ENCODE results near the gene HUS1B.
A peak's percentile ranks its signal among the peaks of the same experiment; 100 is the strongest.
"Not testable (repeated sequence)": the region's sequence is repeated elsewhere in the genome, so short reads cannot be mapped to it uniquely, and the experiment has no call there.

The HUS1B gene

DNA sequence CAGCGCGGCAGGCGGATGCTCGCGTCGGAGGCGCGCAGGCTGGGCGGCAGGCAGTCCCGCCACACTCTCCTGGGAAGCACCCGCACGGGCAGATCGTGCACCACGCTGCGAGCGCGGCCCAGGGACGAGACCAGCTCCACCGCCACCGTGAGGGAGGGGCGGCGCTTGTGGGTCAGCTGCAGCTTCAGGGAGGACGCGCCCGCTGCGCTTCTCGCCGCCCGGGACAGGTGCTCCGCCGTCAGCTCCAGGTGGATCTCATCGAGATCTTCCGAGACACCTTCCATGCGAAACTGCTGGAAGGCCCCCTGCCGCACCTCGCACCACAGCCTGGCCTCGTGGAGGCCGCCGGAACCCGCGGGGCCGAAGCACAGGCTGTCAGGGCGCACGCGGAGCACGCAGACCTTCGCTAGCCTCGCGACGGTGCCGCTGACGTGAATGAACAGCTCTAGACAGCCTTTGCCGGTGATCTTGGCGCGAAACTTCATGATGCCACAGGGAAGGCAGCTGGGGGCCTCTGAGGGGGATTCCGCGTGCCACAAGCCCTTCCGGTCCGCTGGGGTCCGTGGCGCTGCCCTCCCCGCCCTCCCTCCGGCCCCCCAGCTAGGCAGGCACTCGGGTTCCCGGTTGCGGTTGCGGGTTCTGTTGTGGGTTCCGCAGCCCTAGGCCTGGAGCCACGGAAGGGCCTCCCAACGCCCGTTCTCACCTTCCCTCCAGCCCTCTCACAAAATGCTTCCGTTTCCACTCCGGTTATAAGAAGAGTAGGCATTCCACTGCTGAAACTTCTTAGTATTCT is at the start of gene HUS1B:
HUS1B (minus strand) TSS at position 641 of the 793 bp plus-strand sequence; CDS start at position 485, 156 bp downstream.
- DNase-seq, result no peak

DNA sequence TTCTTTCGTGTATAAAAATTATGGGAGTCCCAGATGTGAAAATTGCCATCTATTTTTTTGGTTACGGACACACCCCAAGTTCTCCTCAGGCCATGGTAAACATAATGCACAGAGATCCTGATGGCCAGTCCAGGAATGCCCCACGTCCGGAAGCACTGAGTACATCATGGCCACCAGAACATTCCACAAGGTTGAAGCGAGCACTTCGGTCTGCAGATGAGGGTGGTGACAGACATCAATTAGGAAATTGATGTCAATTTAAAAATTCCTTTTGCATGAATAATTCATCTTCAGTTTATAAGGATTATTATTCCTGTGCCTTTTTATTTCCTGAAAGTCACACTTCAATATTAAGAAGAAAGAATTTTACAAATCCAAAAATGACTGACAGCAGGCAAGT is 49.2 kb upstream of the HUS1B start:
- no peak for DNase-seq

DNA sequence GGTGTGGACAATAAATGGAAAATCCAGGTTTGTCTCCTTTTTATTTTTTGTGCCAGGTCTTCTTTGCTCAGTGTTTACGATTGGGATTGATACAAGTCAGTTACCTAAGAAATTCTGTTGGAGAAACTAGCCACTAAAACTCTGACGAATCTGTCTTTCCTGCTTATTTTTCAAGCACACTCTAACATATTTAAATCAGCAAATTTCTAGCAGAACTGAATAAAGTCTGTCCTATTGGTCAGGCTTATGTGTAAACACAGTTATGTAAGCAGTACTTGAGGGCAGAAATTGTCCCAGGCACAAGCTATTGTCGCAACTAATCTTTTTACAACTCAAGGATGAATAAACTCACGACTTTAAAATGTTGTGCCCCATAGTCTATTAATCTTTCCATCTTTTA is 48.1 kb upstream of the HUS1B start:
- no peak for DNase-seq

DNA sequence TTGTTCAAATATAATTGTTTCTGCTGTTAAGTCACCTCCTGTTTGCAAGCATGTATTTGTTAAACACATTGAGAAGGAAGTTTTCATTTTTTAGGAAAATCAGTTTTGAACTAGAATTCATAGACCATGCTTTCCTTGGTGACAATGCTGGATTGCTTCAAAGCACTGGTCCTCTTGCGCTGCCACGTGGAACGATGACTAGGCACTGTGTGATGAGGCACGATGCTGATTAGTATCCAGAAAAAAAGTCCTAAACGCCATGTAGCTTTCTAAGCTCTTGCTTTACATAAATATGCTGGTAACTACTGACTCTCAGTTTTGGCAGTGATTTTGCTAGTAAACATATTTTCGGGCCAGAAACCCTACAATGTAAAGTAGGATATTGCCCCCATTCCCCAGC is 47.1 kb upstream of the HUS1B start:
- no peak for DNase-seq

DNA sequence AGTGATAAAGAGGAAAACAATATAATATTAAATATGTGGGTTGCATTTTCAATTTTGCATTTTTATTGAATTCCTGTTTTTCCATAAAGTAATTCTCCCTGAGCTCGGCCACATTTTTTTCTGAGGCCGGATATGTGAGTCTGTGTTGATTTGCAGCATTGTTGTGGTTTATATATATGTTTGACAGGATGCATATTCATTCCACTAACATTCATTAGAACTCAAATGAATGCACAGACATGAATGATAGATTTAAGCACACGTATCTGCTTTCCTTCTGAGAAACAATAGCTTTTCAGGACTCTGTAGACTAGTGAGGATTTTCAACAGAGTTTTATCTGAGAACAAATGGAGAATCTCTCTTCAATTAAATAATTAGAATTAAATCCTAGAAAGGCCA is 46.7 kb upstream of the HUS1B start:
- no peak for DNase-seq

DNA sequence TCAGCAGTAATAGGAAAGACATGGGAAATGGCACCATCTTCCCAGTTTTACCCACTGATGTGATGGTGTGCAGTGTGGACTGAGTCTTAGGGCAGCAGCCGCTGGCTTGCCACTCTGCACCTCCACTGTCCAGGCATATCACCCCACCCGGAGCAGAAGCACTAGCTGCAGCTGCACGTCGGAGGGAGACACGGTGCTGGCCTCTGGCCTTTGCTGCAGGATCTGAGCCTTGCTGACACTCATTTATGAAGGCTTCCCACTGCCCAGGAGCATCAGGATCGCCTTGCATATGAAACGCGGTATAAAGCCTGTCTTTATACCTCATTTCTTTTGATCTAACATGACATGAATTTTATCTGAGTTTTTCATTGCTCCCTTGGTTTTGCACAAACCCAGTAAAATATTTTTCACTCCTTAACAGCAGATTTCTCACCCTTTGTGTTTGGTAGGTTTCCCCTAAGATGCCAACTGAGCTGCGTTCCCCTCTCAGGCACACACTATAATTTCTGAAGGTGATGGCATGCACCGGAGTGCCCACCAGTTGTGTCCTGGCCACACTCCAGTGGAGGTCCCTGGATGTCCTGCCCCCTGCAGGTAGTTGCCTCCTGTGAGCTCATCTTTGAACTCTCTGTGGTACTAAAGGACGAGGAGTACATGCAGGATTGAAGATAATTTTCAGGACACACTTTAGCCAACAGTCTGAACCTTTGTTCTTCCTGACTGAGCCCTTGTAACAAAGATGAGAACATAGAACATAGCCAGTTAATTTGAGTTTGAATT is 45.0 kb upstream of the HUS1B start:
- DNase-seq, result no peak

DNA sequence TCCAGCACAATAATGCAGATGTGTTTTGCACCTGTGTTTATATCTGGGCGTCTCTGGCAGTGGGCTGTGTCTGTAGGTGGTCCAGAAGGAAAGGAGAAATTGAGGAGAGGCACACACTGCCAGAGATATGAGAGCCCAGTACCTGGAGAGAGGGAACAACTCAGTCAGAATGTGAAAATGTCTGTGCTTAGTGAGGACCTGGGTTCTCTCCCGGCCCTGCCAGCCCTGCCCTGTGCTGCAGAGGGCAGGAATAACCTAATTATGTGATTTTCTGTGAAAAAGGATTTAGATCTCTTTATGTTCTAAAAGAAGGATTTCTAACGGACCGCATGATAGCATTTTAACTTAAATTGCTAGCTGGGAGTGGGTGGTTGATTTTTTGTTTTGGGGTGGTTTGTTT is 44.3 kb upstream of the HUS1B start:
- no peak for DNase-seq

DNA sequence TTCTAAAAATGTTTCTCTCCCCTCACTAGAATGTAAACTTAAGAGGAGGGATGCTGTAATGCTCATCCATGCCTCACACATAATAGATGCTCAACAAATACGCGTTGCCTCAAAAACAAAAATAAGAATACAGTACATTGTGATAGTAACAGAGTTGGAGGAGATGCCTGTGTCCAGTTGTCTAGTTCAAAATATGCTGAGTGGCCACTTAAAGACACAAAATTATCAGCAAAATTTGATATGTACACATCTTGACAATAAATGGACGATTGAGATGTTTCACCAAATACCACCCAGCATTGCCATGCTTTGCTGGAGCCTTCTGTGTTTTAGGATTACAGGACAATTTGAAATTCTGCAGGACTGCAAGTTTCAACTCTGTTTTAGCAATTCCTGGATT is 43.6 kb upstream of the HUS1B start:
- DNase-seq, result no peak

DNA sequence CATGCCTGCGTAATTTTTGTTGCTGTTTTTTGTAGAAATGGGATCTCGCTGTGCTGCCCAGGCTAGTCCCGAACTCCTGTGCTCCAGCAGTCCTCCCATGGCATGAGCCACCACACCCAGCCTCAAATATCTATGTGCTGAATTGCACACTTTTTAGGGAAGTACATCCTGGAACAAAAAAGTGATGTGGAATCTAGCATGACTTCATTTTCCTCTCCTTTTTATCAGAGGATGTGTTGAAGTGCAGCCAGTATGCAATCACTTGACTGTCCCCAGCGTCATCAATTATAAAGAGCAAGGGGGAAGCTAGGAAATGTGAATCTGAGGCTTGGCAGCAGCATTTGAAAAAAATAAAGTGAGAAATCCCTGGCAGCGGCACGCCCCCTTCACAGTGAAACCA is 42.4 kb upstream of the HUS1B start:
- no peak for DNase-seq

DNA sequence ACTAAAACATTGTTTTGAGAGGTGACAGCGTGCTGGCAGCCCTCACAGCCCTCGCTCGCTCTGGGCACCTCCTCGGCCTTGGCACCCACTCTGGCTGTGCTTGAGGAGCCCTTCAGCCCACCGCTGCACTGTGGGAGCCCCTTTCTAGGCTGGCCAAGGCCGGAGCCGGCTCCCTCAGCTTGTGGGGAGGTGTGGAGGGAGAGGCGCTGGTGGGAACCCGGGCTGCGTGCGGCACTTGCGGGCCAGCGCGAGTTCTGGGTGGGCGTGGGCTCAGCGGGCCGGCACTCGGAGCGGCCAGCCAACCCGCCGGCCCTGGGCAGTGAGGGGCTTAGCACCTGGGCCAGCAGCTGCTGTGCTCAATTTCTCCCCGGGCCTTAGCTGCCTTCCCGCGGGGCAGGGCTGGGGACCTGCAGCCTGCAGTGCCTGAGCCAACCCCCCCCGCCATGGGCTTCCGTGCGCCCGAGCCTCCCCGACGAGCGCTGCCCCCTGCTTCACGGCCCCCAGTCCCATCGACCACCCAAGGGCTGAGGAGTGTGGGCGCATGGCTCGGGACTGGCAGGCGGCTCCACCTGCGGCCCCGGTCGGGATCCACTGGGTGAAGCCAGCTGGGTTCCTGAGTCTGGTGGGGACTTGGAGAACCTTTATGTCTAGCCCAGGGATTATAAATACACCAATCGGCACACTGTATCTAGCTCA is 37.7 kb upstream of the HUS1B start:
- DNase-seq, result not testable (repeated sequence)

DNA sequence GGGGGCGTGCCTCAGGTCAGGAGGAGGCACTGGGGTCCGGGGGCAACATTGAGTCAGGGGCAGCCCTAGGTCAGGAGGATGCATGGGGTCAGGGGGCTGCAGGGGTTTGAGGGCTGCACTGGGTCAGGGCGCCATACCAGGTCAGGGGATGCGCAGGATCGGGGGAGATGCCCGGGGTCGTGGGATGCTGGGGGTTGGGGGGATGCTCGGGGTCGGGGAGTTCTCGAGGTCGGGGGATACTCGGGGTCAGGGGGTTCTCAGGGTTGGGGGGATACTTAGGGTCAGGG is 36.8 kb upstream of the HUS1B start:
- DNase-seq, result no peak

DNA sequence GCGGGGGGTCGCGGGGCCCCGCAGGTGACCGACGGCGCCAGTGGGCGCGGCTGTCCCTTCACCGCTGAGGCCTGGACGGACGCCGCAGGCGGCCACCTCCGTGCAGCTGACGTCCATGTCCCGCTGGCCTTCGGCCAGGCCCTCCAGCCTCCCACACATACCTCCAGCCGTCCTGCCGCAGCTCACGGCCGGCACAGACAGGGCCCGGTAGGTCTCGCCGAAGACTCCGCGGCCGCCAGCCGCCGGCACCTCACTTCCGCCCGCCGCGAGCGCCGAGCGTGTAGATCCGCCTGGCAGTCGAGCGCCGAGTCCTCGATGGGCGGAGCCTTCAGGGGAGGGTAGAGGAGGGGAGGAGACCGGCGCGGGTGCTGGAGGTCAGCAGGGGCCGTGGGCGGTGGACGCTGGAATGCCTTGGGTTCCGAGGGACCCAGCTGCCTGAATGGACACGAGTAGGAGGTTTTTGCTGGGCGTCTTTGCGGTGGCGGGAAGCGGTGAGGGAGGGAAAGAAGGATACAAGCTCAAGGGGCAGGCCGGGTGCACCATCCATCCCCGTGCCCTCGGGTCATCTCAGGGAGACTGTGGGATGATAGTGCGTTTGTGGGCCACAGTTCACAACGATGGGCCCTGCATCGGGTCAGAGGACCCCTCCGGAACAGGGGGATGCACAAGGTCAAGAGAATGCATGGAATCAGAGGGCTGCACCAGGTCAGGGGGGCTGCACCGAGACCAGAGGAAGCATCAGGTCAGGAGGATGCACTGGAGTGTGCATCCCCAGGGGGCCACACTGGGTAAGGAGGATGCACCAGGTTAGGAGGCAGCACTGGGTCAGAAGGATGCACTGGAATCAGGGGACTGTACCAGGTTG is 36.2 kb upstream of the HUS1B start, which contains the start of gene EXOC2:
EXOC2 (minus strand) TSS at position 282 of the 865 bp plus-strand sequence. CDS start 55,321 bp downstream, outside the sequence.
- DNase-seq, result peak; percentile 64

DNA sequence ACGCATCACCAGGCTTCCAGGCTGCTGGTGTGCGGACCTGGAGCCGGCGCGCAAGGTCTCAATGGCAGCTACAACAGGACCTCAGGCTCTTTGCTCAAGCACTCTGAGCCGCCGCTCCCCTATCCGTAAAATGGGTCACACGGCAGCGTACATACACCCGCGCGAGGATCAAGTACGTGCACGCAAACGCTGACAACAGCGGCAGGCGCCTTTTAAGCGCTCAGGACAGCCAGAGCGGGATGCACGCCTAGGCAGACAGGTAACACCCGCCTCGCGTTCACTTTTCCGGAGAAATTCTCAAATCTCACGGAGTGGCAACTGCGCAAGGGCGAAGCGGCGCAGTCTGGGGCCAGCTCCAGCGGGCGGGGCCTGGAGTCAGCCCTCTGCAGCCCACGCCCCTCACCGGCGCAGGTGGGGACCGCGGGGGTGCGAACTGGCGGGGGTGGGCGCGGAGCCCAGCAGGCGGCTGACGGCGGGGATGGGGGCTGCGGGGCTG is 35.5 kb upstream of the HUS1B start:
- DNase-seq, result peak; percentile 18

DNA sequence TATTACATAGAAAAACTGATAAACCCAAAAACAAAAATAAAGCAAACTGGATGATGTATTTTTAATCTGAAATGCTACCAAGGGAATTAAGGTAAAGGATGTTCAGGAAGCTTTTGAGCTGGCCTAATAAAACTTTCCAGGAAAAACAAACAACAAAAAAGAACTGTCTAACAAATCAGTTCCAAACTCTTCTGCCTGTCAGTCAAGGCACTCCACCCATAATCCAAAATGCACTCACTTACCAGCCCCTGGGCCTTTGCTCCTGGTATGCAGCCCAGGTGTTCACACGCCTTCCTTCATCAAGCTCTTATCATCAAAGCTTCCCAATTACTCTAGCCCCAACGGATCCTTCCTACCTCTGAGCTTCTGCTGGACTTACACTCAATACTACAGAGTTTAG is 32.3 kb upstream of the HUS1B start:
- DNase-seq, result no peak

DNA sequence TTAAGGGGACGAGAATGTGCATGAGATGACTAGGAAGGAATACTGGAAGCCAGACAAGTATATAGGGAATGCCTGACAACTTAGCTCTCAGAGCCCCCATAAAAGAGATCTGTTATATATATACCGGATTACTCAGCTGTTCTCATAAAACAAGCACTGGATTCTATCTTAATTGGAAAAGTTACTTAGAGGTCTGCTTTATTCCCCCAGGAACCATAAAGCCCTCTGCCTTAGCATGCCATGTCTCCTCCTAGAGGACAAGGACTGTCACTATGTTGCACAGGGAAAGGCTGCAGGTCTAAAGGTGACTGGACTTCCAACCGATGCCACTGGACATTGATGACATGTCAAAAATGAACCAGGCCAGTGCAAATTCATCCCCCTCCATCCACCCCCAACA is 29.6 kb upstream of the HUS1B start:
- no peak for DNase-seq

DNA sequence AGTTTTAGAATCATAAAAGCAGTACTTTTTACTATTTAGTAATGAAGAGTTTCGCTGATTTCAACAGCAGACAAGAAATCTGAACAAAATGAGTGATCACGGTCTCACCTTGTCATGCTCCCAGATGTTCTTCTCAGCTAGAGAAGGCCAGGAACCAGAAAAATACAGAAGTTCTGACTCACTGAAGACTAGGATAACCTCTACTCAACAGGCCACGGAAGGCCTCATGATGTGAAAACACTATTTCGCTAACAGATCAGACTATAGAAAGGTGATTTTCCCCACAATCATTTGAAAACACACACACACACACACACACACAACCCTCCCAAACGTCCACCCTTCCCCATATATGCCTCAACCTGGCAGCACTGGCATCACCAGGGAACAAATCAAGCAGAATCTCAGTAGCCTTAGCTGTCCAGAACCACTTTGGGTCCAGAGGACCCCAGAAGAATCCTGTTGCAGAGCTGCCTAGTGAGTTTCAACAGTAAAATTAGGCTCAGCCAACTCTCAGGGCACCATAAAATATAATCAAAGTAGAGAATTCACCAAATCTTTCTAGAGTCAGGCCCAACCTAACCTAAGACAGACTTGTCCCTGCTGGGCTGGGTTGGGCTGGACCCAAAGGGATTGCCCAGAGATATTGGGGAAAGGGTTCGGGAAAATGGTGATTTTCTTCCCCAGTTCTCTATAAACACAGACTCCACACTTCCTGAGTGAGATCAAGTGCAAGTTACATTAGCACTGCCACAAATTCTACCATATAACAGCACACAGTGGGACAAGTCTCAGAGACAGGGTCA is 28.1 kb upstream of the HUS1B start:
- DNase-seq, result no peak

DNA sequence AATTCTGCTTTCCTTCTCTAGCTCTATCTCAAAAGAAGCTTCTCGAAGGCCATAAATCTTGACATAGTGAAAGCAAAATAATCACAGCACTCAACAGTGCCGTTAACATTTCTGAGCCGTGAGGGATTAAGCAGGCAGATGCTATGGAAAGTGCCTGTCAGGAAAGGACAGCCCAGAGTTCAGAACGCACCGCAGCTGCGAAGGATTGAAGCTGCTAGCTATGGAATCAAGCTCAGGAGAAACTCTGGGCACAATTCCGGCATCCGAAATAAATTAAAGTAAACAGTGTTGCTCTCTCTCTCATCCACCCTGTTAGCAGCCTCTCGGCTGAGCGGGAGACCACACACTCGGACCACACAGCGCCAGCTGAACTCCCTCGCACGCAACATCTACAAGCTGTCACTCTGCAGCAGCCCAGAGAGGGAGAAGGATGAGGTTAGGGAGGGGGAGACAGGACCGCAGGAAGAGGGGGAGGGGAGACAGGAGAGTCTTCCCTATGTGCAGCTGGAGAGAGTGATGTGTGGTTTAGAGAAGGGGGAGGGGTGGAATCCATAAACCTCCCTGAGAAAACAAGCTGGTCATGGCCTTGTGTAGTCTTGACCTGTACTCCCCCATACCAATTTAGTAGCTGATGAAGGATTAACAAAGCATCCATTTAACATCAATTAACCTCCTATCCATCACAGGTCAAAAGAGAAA is 27.0 kb upstream of the HUS1B start:
- DNase-seq, result peak; percentile 82

DNA sequence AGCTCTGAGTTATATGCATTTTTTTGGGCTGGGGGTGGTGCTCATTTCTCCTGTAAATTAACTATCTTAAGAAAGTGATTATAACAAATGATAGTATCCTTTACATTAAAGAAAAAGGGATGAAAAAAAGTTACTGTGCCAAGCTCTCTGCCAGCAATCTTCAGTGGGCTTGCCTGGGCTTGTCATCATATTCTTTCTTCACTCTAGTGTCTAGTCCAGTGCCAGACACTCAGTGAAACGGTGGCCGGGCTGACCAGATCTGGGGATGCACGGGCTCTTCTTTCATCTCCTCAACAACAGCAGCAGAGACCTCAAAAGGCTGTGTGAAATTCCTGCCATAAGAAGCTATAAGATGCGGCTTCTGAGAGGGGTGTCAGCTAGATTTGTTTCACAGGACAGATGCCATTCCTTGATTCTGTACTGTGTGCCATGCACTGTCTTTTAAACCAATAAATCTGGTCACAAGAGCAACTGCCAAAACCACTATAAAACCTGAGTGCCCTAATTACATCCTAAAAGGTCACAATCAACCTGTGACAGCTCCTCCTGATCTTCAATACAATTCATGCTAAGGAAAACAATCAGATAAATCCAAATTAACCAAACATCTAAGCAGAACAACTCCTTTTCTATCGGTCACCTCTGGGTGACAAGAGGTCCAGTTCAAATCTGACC is 23.9 kb upstream of the HUS1B start:
- DNase-seq, result no peak

DNA sequence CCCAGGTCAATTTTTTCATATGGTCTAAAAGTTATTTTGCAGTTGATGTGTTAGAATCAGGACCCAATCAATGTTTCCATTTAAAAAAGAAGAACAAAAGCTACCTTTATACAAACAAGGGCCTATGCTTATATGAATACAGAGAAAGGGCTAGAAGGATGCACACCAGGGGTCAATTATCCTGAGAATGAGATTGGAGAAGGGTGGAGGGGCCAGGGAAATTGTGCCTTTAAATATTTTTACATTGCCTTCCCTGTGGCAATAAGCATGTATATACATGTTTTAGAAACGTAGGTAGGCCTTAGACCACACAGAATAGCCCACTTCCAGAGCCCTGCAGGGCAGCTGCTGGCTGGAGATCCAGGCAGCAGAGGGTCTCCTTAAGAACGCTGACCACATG is 23.4 kb upstream of the HUS1B start:
- DNase-seq, result no peak

DNA sequence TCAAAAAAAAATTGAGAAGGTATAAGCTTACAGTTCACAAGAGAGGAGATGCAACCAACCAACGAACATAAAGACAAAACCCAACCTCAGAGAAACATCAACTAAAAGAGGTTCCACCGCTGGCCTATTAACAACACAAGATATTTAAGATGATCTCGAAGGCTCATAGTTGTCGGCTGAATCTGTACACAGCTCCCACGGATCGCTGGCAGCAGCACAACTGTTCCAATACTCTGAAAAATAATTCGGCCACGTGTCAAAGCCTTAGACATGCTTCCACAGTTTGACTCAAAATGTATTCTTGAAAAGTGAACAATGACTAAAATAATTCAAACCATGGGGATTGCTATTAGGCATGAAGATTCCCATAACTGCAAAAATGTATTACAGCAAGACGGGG is 22.4 kb upstream of the HUS1B start:
- no peak for DNase-seq

DNA sequence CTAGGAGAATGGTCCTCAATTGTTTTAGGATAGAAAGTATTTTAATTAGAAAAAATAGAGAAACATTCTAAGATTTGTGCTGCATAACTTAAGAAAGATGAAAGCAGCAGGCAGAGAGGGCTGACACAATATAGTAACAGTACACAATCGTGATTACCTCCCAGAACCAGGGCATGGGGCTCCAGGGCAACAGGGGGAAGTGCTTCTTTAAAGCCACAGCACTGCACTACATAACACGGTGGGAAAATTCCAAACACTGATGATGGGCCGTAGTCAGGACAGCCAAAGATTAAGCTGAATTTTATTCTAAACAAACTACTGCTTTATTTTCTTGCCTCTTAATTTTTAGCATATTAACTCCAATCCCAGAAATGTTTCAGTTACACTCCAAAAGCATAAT is 21.6 kb upstream of the HUS1B start:
- DNase-seq, result no peak
